ENCODE results near the gene TMPRSS6.
A peak's percentile ranks its signal among the peaks of the same experiment; 100 is the strongest.

The TMPRSS6 gene

GRCh38 chr22:37033605-37034430 is 75.7 kb downstream of the TMPRSS6 start:
- no peak overlapping the region for H3K27ac ChIP-seq
- H3K36me3 ChIP-seq = peaks cover 8% of the 10 kb centered on the region; the same call in 1 of the 2 replicates
- no peak overlapping the region for H3K4me3 ChIP-seq (ENCODE audit: low read depth, low read length)
- H3K27me3 ChIP-seq (ENCODE audit: insufficient read depth, low read depth, severe bottlenecking) = no peaks in the 10 kb centered on the region
- no peak for DNase-seq
- no peaks in the 10 kb centered on the region for H3K9me3 ChIP-seq (ENCODE audit: severe bottlenecking)
- TF ChIP-seq CTCF (IDR thresholded peaks at IDR 0.05; ENCODE audit: low read depth, low read length) = no peak

DNA sequence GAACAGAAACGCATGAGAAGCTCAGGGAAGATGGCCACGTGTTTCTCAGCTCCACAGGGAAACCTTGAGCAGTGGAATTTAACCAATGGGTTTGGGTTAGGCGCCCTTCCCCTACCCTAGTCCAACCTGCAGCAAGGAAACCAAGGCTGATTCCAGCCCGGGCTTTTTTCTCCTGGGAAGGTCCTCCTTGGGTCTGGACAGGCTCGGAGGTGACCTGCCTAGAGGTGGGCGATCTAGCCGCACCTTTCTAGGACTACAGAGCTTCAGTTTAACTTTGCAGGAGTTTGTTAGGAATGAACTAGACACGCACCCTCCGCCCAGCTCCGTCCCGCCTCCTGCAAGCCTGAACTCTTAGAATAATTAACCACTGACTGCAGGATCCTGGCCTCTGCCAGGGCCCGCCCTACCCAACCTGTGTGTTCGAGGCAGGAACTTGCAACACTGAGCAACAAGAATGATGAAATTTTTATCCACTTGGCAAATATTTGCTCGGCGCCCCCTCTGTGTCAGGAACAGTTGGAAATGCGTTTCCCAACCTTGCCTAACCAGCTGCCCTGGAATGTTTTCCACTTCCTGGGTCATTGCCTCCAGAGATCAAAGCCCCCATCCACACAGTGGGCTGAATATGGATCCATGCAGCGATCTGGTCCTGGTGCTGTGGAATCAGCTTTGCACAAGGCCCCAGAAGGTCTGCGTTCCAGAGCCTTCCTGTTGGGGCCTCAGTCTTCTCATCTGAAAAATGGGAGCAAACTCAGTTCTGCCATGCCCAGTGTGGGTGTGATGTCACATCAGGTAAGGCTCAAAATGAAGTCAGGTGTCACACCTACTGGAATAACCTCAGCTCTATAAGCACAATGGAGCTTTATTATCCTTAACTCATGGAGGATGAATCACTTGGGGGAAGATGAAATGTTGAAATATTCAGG is 76.7 kb downstream of the TMPRSS6 start:
- Histone ChIP-seq H3K27me3 (ENCODE audit: insufficient read depth, low read depth, severe bottlenecking) (no peaks in the 10 kb centered on the region), H3K4me3 (ENCODE audit: low read depth, low read length) (no peak overlapping the region), H3K27ac (no peak overlapping the region), H3K9me3 (ENCODE audit: severe bottlenecking) (no peaks in the 10 kb centered on the region), H3K36me3 (peaks cover 13% of the 10 kb centered on the region; the same call in 1 of the 2 replicates)
- TF ChIP-seq CTCF (IDR thresholded peaks at IDR 0.05; ENCODE audit: low read depth, low read length) = no peak
- DNase-seq = no peak

DNA sequence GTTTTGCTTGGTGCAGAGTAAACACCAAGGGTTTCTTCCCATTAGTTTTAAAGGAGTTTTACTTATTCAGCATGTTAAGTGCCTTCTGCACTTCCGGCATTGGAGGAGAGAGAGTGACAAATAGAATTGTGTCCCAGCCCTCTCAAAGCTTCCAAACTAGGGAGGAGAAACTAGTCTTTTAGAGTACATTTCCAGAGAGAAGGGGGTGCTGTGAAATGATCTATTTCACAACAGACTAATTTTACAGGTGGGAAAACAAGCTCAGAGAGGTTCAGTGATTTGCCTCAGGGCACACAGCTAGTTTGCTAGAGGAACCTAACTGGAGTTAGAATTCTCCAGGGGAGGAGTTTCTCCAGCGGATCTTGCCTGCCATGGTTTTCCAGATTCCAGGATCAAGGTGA is 77.4 kb downstream of the TMPRSS6 start:
- no peaks in the 10 kb centered on the region for H3K9me3 ChIP-seq (ENCODE audit: severe bottlenecking)
- H3K27ac ChIP-seq = no peak overlapping the region
- H3K27me3 ChIP-seq (ENCODE audit: insufficient read depth, low read depth, severe bottlenecking) = no peaks in the 10 kb centered on the region
- no peak overlapping the region for H3K4me3 ChIP-seq (ENCODE audit: low read depth, low read length)
- peaks cover 15% of the 10 kb centered on the region; the same call in 1 of the 2 replicates for H3K36me3 ChIP-seq
- no peak for DNase-seq
- no peak for TF ChIP-seq CTCF (IDR thresholded peaks at IDR 0.05; ENCODE audit: low read depth, low read length)

GRCh38 chr22:37030560-37031281 is 78.8 kb downstream of the TMPRSS6 start:
- DNase-seq = no peak
- Histone ChIP-seq H3K27ac (no peak overlapping the region), H3K36me3 (peaks cover 21% of the 10 kb centered on the region; the same call in 1 of the 2 replicates), H3K9me3 (ENCODE audit: severe bottlenecking) (no peaks in the 10 kb centered on the region), H3K4me3 (ENCODE audit: low read depth, low read length) (no peak overlapping the region), H3K27me3 (ENCODE audit: insufficient read depth, low read depth, severe bottlenecking) (no peaks in the 10 kb centered on the region)
- peak; percentile 26; the same call in 1 of the 2 replicates for TF ChIP-seq CTCF (IDR thresholded peaks at IDR 0.05; ENCODE audit: low read depth, low read length)

Data from WERI-Rb-1 (cell line).